Measurements from ENCODE around the gene FNBP1. TPM values are rescaled to one million over a fixed set of nuclear protein-coding genes. Genes with fewer than 3 reads are reported as not detected.

The FNBP1 gene
- total and polyA plus RNA-seq, 2 donors (not counting 1 experiment from before 2014, with no cell fraction given), result 42.9 to 318 TPM

DNA sequence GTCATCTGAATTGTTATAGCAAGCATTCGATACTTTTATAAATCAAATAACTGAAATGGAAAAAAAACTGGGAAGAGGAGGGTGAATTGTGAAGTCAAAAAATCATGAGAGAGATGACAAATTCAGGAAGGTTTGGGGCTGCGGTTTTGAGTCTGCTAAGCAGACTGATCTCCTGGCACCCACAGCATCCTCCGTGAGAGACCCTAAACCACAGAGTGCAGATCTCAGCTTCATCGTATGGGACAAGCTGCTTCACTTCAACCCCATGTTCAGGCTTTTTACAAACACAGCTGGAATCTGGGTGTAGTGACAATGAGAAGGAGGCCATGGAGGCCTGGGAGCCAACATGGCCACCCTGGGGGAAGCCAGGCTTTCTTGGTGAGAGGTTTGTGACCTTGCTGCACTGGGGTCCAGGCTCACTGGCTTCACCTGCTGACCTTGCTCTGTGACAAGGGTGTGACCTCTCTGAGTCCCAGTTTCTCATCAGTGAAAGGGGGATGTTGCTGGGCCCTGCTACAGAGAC is 188.3 kb downstream of the FNBP1 start:
- no peak overlapping the region for H3K4me2 ChIP-seq (replicated peaks; ENCODE audit: low read depth, low read length, poor library complexity, severe bottlenecking)
- H3K27me3 ChIP-seq (replicated peaks in 1 of 4; ENCODE audit: control extremely low read depth in 1 of 4, control insufficient read depth in 3 of 4, insufficient read depth in 4 of 4, low read length in 3 of 4), result no peaks in the 10 kb centered on the region
- no peaks in the 10 kb centered on the region for H3K4me1 Mint-ChIP-seq
- H3K27me3 Mint-ChIP-seq, result no peaks in the 10 kb centered on the region
- no peaks in the 10 kb centered on the region for H4K20me1 ChIP-seq (ENCODE audit: control insufficient read depth, insufficient read depth, low read length, poor library complexity, severe bottlenecking)
- TF ChIP-seq EZH2 (IDR thresholded peaks at IDR 0.05; ENCODE audit: borderline replicate concordance, insufficient read depth, low read depth, low read length, poor library complexity, severe bottlenecking), result no peak
- TF ChIP-seq, protein P1, sequence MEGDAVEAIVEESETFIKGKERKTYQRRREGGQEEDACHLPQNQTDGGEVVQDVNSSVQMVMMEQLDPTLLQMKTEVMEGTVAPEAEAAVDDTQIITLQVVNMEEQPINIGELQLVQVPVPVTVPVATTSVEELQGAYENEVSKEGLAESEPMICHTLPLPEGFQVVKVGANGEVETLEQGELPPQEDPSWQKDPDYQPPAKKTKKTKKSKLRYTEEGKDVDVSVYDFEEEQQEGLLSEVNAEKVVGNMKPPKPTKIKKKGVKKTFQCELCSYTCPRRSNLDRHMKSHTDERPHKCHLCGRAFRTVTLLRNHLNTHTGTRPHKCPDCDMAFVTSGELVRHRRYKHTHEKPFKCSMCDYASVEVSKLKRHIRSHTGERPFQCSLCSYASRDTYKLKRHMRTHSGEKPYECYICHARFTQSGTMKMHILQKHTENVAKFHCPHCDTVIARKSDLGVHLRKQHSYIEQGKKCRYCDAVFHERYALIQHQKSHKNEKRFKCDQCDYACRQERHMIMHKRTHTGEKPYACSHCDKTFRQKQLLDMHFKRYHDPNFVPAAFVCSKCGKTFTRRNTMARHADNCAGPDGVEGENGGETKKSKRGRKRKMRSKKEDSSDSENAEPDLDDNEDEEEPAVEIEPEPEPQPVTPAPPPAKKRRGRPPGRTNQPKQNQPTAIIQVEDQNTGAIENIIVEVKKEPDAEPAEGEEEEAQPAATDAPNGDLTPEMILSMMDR (IDR thresholded peaks at IDR 0.05), result no peak
- H3K27ac ChIP-seq (ENCODE audit: low read length in 2 of 2), result no peak overlapping the region
- ChIA-PET POLR2A (no interaction called here), CTCF (no interaction called here)
- H3K4me3 Mint-ChIP-seq, result no peak overlapping the region
- peaks cover 0 to 76% of the 10 kb centered on the region in 2 experiments for H3K36me3 ChIP-seq (replicated peaks in 1 of 2; ENCODE audit: control extremely low read depth in 1 of 2, control insufficient read depth in 1 of 2, extremely low read depth in 1 of 2, insufficient read depth in 2 of 2, low read length in 1 of 2)
- H3K79me2 ChIP-seq (ENCODE audit: control insufficient read depth, insufficient read depth, low read length), result peaks cover 11% of the 10 kb centered on the region
- H3K4me3 ChIP-seq (ENCODE audit: control extremely low read depth in 1 of 5, extremely low read depth in 1 of 5, insufficient read depth in 1 of 5, low read depth in 2 of 5, low read length in 4 of 5), result no peak overlapping the region
- no peak overlapping the region for H3K27ac Mint-ChIP-seq
- intact Hi-C loops (cut with micrococcal nuclease), result no loop called here
- H3K4me1 ChIP-seq (ENCODE audit: control insufficient read depth in 2 of 2, insufficient read depth in 2 of 2, low read length in 2 of 2), result no peaks in the 10 kb centered on the region
- H3K9ac ChIP-seq (ENCODE audit: low read length), result no peak overlapping the region
- no CpG with 5 or more reads among the region's 4 CpGs for WGBS (ENCODE audit: insufficient coverage)
- no peaks in the 10 kb centered on the region for H3K9me3 Mint-ChIP-seq (ENCODE audit: insufficient read depth)
- DNase-seq (no peak), ATAC-seq (ENCODE audit: low read depth) (no peak)
- no peaks in the 10 kb centered on the region for H3K9me3 ChIP-seq (ENCODE audit: control extremely low read depth in 1 of 3, control insufficient read depth in 2 of 3, insufficient read depth in 1 of 3, low read length in 2 of 3)
- H2AFZ ChIP-seq (ENCODE audit: insufficient read depth, low read depth, low read length, poor library complexity, severe bottlenecking), result no peak overlapping the region

DNA sequence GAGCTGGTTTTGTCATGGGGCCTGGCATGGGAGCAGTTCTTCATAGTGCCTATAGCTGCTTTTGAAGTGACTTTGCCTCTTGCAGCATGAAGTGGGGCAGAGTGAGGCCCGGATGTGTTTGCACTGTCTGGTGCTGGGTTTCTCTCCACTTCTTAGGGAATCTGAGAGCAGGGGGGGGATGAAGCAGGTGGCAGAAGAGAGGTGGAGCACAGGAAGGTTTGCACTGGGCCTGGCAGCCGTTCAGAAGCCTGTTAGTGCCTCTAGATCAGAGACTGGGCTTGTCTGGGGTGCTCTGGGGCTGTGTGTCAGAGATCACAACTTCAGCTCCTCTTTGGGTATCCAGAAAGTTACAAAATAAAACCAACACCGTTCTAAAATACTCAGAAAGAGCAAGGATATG is 189.4 kb downstream of the FNBP1 start:
- H3K9me3 ChIP-seq (ENCODE audit: control extremely low read depth in 1 of 3, control insufficient read depth in 2 of 3, insufficient read depth in 1 of 3, low read length in 2 of 3), result no peaks in the 10 kb centered on the region
- H3K79me2 ChIP-seq (ENCODE audit: control insufficient read depth, insufficient read depth, low read length), result peaks cover 18% of the 10 kb centered on the region
- no peak overlapping the region for H2AFZ ChIP-seq (ENCODE audit: insufficient read depth, low read depth, low read length, poor library complexity, severe bottlenecking)
- peaks cover 0 to 72% of the 10 kb centered on the region in 2 experiments for H3K36me3 ChIP-seq (replicated peaks in 1 of 2; ENCODE audit: control extremely low read depth in 1 of 2, control insufficient read depth in 1 of 2, extremely low read depth in 1 of 2, insufficient read depth in 2 of 2, low read length in 1 of 2)
- intact Hi-C loops (cut with micrococcal nuclease), result no loop called here
- H3K9ac ChIP-seq (ENCODE audit: low read length), result no peak overlapping the region
- H3K27ac ChIP-seq (ENCODE audit: low read length in 2 of 2), result no peak overlapping the region
- no peak overlapping the region for H3K4me3 ChIP-seq (ENCODE audit: control extremely low read depth in 1 of 5, extremely low read depth in 1 of 5, insufficient read depth in 1 of 5, low read depth in 2 of 5, low read length in 4 of 5)
- Mint-ChIP-seq H3K4me3 (no peak overlapping the region), H3K4me1 (no peaks in the 10 kb centered on the region), H3K9me3 (ENCODE audit: insufficient read depth) (no peaks in the 10 kb centered on the region), H3K27me3 (no peaks in the 10 kb centered on the region), H3K27ac (no peak overlapping the region)
- no peak for ATAC-seq (ENCODE audit: low read depth)
- TF ChIP-seq, protein P1 (IDR thresholded peaks at IDR 0.05), result no peak
- no peak for TF ChIP-seq EZH2 (IDR thresholded peaks at IDR 0.05; ENCODE audit: borderline replicate concordance, insufficient read depth, low read depth, low read length, poor library complexity, severe bottlenecking)
- no peak for DNase-seq
- no peak overlapping the region for H3K4me2 ChIP-seq (replicated peaks; ENCODE audit: low read depth, low read length, poor library complexity, severe bottlenecking)
- H4K20me1 ChIP-seq (ENCODE audit: control insufficient read depth, insufficient read depth, low read length, poor library complexity, severe bottlenecking), result no peaks in the 10 kb centered on the region
- no peaks in the 10 kb centered on the region for H3K4me1 ChIP-seq (ENCODE audit: control insufficient read depth in 2 of 2, insufficient read depth in 2 of 2, low read length in 2 of 2)
- CTCF ChIA-PET, result no interaction called here
- H3K27me3 ChIP-seq (replicated peaks in 1 of 4; ENCODE audit: control extremely low read depth in 1 of 4, control insufficient read depth in 3 of 4, insufficient read depth in 4 of 4, low read length in 3 of 4), result no peaks in the 10 kb centered on the region
- POLR2A ChIA-PET, result no interaction called here
- WGBS (ENCODE audit: insufficient coverage), result 50% methylated on average over 2 of the region's 3 CpGs

Measured in B cell (primary cell).